Measurements from ENCODE around the gene HIP1R. TPM values are rescaled to one million over a fixed set of nuclear protein-coding genes. Genes with fewer than 3 reads are reported as not detected.
A peak's percentile ranks its signal among the peaks of the same experiment; 100 is the strongest.

The HIP1R gene
- total and polyA plus RNA-seq, 8 donors: 23.7 to 36.7 (median 30.4) TPM

DNA sequence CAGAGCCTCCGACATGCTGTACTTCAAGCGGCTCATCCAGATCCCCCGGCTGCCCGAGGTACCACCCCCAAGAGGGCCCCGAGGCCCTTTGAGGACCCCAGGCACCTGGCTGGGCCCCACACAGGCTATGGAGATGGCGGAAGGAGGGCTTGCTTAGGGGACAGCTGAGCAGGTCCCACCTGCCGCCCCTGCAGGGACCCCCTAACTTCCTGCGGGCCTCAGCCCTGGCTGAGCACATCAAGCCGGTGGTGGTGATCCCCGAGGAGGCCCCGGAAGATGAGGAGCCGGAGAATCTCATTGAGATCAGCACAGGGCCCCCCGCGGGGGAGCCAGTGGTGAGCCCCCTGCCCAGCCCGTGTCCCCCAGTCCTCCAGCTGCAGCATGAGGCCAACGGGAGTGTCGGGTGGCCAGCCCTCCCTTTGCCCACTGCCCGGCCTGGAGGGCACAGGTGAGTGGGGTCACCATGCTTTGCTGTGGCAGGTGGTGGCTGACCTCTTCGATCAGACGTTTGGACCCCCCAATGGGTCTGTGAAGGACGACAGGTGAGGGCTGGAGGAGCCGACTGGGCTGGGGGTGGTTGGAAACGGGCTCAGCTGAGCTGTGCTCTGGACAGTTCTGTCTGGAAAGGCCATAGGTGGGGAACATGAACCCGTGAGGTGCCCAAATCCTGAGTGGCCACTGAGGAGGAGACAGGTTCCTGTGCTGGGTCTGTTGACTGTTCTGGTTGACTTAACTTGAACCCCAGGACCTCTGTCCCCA lies 20.0 kb downstream of the HIP1R start:
- Histone ChIP-seq H3K27ac (no peak overlapping the region), H3K36me3 (peaks cover 0 to 51% of the 10 kb centered on the region in 2 donors), H3K9me3 (no peaks in the 10 kb centered on the region), H3K4me1 (peaks cover 3 to 9% of the 10 kb centered on the region in 2 donors), H3K27me3 (no peaks in the 10 kb centered on the region), H3K4me3 (no peak overlapping the region)
- intact Hi-C loops (cut with DNase I): loop anchor here (5.0 kb wide), 1 partner anchor 97 kb away; no protein-coding TSS in a partner anchor
- no peak for TF ChIP-seq CTCF (IDR thresholded peaks at IDR 0.05)
- ATAC-seq (no peak), DNase-seq (no peak)

- Histone ChIP-seq H3K27ac (no peak overlapping the region), H3K27me3 (no peaks in the 10 kb centered on the region), H3K4me1 (peaks cover 3 to 16% of the 10 kb centered on the region in 2 donors), H3K36me3 (peaks cover 0 to 56% of the 10 kb centered on the region in 2 donors), H3K9me3 (no peaks in the 10 kb centered on the region), H3K4me3 (no peak overlapping the region)
- ATAC-seq (no peak), DNase-seq (no peak)
- TF ChIP-seq CTCF (IDR thresholded peaks at IDR 0.05): no peak
- intact Hi-C loops (cut with DNase I): loop anchor here (5.0 kb wide), 1 partner anchor 96 kb away; no protein-coding TSS in a partner anchor
These were observed 20.9 kb downstream of the HIP1R start for GRCh38 chr12:122855928-122856831.

DNA sequence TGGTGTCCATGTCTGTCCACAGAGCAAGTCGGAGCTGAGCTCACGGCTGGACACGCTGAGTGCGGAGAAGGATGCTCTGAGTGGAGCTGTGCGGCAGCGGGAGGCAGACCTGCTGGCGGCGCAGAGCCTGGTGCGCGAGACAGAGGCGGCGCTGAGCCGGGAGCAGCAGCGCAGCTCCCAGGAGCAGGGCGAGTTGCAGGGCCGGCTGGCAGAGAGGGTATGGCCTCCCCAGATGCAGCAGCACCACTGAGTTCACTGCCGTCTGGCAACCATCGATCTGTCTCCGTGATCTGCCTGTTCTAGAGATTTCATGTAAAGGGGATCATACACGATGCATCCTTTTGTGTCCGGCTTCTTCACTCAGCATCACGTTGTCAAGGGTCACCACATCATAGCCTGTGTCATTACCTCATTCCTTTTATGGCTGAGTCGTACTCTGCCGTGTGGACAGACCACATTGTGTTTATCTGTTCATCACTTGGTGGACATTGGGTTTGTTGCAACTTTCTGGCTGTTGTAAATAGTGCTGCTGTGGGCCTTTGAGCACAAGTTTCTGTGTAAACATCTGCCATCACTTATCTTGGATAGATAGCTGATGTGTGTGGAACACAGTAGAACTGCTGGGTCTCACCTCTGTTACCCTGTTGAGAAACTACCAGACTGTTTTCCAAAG lies 21.9 kb downstream of the HIP1R start:
- Histone ChIP-seq H3K36me3 (peaks cover 0 to 58% of the 10 kb centered on the region in 2 donors), H3K27me3 (no peaks in the 10 kb centered on the region), H3K4me3 (no peak overlapping the region), H3K4me1 (peaks cover 3 to 24% of the 10 kb centered on the region in 2 donors), H3K9me3 (no peaks in the 10 kb centered on the region), H3K27ac (no peak overlapping the region)
- ATAC-seq (no peak), DNase-seq (no peak)
- intact Hi-C loops (cut with DNase I): loop anchor here (5.0 kb wide), 1 partner anchor 95 kb away; no protein-coding TSS in a partner anchor
- TF ChIP-seq CTCF (IDR thresholded peaks at IDR 0.05): no peak

GRCh38 chr12:122858171-122858570 lies 22.9 kb downstream of the HIP1R start:
- no peaks in the 10 kb centered on the region for H3K27me3 ChIP-seq
- peak in 1 of 4 donors; percentile 82 for DNase-seq
- peaks cover 0 to 27% of the 10 kb centered on the region in 2 donors for H3K4me1 ChIP-seq
- peak; percentile 63 for ATAC-seq
- no peak for TF ChIP-seq CTCF (IDR thresholded peaks at IDR 0.05)
- no peaks in the 10 kb centered on the region for H3K9me3 ChIP-seq
- intact Hi-C loops (cut with DNase I): loop anchor here (5.0 kb wide), 1 partner anchor 94 kb away; no protein-coding TSS in a partner anchor
- peaks cover 0 to 58% of the 10 kb centered on the region in 2 donors for H3K36me3 ChIP-seq
- no peak overlapping the region for H3K27ac ChIP-seq
- no peak overlapping the region for H3K4me3 ChIP-seq

Data from left lung (tissue), 10 donors.